ENCODE measurements around the gene CLEC18A.
"Not testable (repeated sequence)": the region's sequence is repeated elsewhere in the genome, so short reads cannot be mapped to it uniquely, and the experiment has no call there.

The CLEC18A gene

GRCh38 chr16:69931631-69932030 lies 19.5 kb upstream of the CLEC18A start:
- DNase-seq: no peak

- no peak for DNase-seq
Observed at GRCh38 chr16:69932228-69932627, 18.9 kb upstream of the CLEC18A start.

- no peak for DNase-seq
Observed at GRCh38 chr16:69932691-69933392, 18.3 kb upstream of the CLEC18A start.

GRCh38 chr16:69934044-69934443 lies 17.1 kb upstream of the CLEC18A start:
- DNase-seq: no peak

- no peak for DNase-seq
Observed at GRCh38 chr16:69934751-69935150, 16.4 kb upstream of the CLEC18A start.

- no peak for DNase-seq
Observed at GRCh38 chr16:69935278-69935711, 15.8 kb upstream of the CLEC18A start.

GRCh38 chr16:69935740-69936139 lies 15.4 kb upstream of the CLEC18A start:
- no peak for DNase-seq

GRCh38 chr16:69936252-69936651 lies 14.9 kb upstream of the CLEC18A start:
- no peak for DNase-seq

GRCh38 chr16:69936751-69937211 lies 14.4 kb upstream of the CLEC18A start:
- no peak for DNase-seq

- no peak for DNase-seq
Observed at GRCh38 chr16:69937465-69937951, 13.6 kb upstream of the CLEC18A start.

GRCh38 chr16:69938981-69939820 lies 11.9 kb upstream of the CLEC18A start:
- DNase-seq: no peak

- no peak for DNase-seq
Observed at GRCh38 chr16:69939821-69940585, 11.1 kb upstream of the CLEC18A start.

GRCh38 chr16:69940676-69941075 lies 10.5 kb upstream of the CLEC18A start:
- DNase-seq: no peak

GRCh38 chr16:69941251-69942098 lies 9.7 kb upstream of the CLEC18A start:
- DNase-seq: no peak

- DNase-seq: no peak
Observed at GRCh38 chr16:69942099-69942491, 9.0 kb upstream of the CLEC18A start.

- no peak for DNase-seq
Observed at GRCh38 chr16:69942627-69943170, 8.4 kb upstream of the CLEC18A start.

GRCh38 chr16:69943241-69944036 lies 7.7 kb upstream of the CLEC18A start:
- DNase-seq: not testable (repeated sequence)

- not testable (repeated sequence) for DNase-seq
Observed at GRCh38 chr16:69950411-69950810, 723 bp upstream of the CLEC18A start.

GRCh38 chr16:69951672-69952031 lies 518 bp downstream of the CLEC18A start:
- not testable (repeated sequence) for DNase-seq

GRCh38 chr16:69952116-69952515 lies 982 bp downstream of the CLEC18A start:
- DNase-seq: not testable (repeated sequence)
